HepG2 (cell line): ENCODE measurements around the gene SLC2A10. TPM values are rescaled to one million over a fixed set of nuclear protein-coding genes. Genes with fewer than 3 reads are reported as not detected.

Source experiments
- AGO1 ChIP-seq: fragments of 200-400 bp; formaldehyde crosslinking; IDR thresholded peaks from 2 replicates; pipeline ENCODE4 v1.6.1; 2017; ENCODE audit warnings: mild to moderate bottlenecking, low read depth, low read length, moderate library complexity; ENCODE audit not compliant: poor library complexity, severe bottlenecking
- ASH2L ChIP-seq: fragments of 300-600, 200-600 bp; sonication (generic); IDR thresholded peaks from 2 replicates; pipeline ENCODE4 v1.7.0; 2017; ENCODE audit warnings: low read depth, mild to moderate bottlenecking, moderate library complexity, mixed read lengths, low read length; ENCODE audit not compliant: insufficient read length
- ATF7-NPFF ChIP-seq: sonication (generic); formaldehyde crosslinking; IDR thresholded peaks from 2 replicates; pipeline ENCODE4 v1.8.1; 2023; ENCODE audit warnings: mild to moderate bottlenecking, low read depth, missing genetic modification reagents, moderate library complexity
- CC2D1A ChIP-seq: sonication (generic); formaldehyde crosslinking; IDR thresholded peaks from 2 replicates; pipeline ENCODE4 v1.8.1; 2023; ENCODE audit warnings: mild to moderate bottlenecking, missing genetic modification reagents
- CEBPB ChIP-seq: IDR thresholded peaks from 2 replicates; pipeline ENCODE4 v1.6.1; 2011; ENCODE audit warnings: low read depth, low read length, improper control_type of control experiment, borderline replicate concordance
- DR1 ChIP-seq: sonication (generic); formaldehyde crosslinking; IDR thresholded peaks from 2 replicates; pipeline ENCODE4 v1.8.0; 2021; ENCODE audit warnings: mild to moderate bottlenecking, missing genetic modification reagents, inconsistent platforms
- ESRRA ChIP-seq: sonication (generic); formaldehyde crosslinking; IDR thresholded peaks from 2 replicates; pipeline ENCODE4 v1.5.1; 2020; ENCODE audit warnings: mild to moderate bottlenecking, low read depth, missing genetic modification reagents
- EZH2 ChIP-seq: conservative IDR thresholded peaks from 2 replicates; pipeline ENCODE4 v1.6.1; 2012; ENCODE audit warnings: mild to moderate bottlenecking, low read depth, low read length, moderate library complexity
- HDAC1 ChIP-seq: sonication (generic); formaldehyde crosslinking; IDR thresholded peaks from 2 replicates; pipeline ENCODE4 v1.5.1; 2020; ENCODE audit warnings: mild to moderate bottlenecking, missing genetic modification reagents
- KLF15 ChIP-seq: sonication (generic); formaldehyde crosslinking; IDR thresholded peaks from 2 replicates; pipeline ENCODE4 v1.8.1; 2023; ENCODE audit warnings: borderline replicate concordance, mild to moderate bottlenecking, inconsistent platforms, missing genetic modification reagents, mixed read lengths
- NFE2L1 ChIP-seq: sonication (generic); formaldehyde crosslinking; IDR thresholded peaks from 2 replicates; pipeline ENCODE4 v1.4.0; 2020; ENCODE audit warnings: missing genetic modification reagents, mild to moderate bottlenecking, borderline replicate concordance
- NFYC ChIP-seq: IDR thresholded peaks from 2 replicates; pipeline ENCODE4 v1.6.1; 2016; ENCODE audit warnings: missing genetic modification reagents, missing compliant biosample characterization
- SMAD9 ChIP-seq: sonication (generic); formaldehyde crosslinking; IDR thresholded peaks from 2 replicates; pipeline ENCODE4 v1.5.1; 2020; ENCODE audit warnings: mild to moderate bottlenecking, missing genetic modification reagents
- SOX13 ChIP-seq, 3 experiments: fragments of 450-650 bp in 1 of 3; sonication (generic) in 1 of 3; formaldehyde crosslinking in 1 of 3; IDR thresholded peaks in 2 of 3; conservative IDR thresholded peaks in 1 of 3; 2 replicates each; pipeline versions ENCODE4 v1.5.0 to v1.6.1; 2016 to 2020; ENCODE audit warnings: antibody characterized with exemption in 1 of 3, mild to moderate bottlenecking in 1 of 3, missing compliant biosample characterization in 1 of 3, missing genetic modification reagents in 1 of 3, moderate library complexity in 1 of 3
- SOX6 ChIP-seq, 2 experiments: fragments of 450-650 bp in 1 of 2; sonication (generic) in 1 of 2; formaldehyde crosslinking in 1 of 2; IDR thresholded peaks; 2 replicates each; pipeline versions ENCODE4 v1.4.0 to v1.6.1; 2017 to 2020; ENCODE audit warnings: antibody characterized with exemption in 1 of 2, mild to moderate bottlenecking in 1 of 2, missing genetic modification reagents in 1 of 2
- SP2 ChIP-seq: sonication (generic); formaldehyde crosslinking; IDR thresholded peaks from 2 replicates; pipeline ENCODE4 v1.5.1; 2020; ENCODE audit warnings: mild to moderate bottlenecking, missing genetic modification reagents
- ZBTB3 ChIP-seq: sonication (generic); formaldehyde crosslinking; IDR thresholded peaks from 2 replicates; pipeline ENCODE4 v1.4.0; 2020; ENCODE audit warnings: low read depth, mild to moderate bottlenecking, moderate library complexity, missing genetic modification reagents, borderline replicate concordance
- ZBTB34 ChIP-seq: sonication (generic); formaldehyde crosslinking; IDR thresholded peaks from 2 replicates; pipeline ENCODE4 v1.8.0; 2022; ENCODE audit warnings: mild to moderate bottlenecking, missing genetic modification reagents
- ZNF17 ChIP-seq: sonication (generic); formaldehyde crosslinking; IDR thresholded peaks from 2 replicates; pipeline ENCODE4 v1.5.0; 2020; ENCODE audit warnings: mild to moderate bottlenecking, missing genetic modification reagents
- ZNF337 ChIP-seq: sonication (generic); formaldehyde crosslinking; IDR thresholded peaks from 2 replicates; pipeline ENCODE4 v1.5.1; 2020; ENCODE audit warnings: missing genetic modification reagents, low read depth, mild to moderate bottlenecking, borderline replicate concordance
- ZNF354B ChIP-seq: sonication (generic); formaldehyde crosslinking; IDR thresholded peaks from 2 replicates; pipeline ENCODE4 v1.8.0; 2022; ENCODE audit warnings: mild to moderate bottlenecking, missing genetic modification reagents
- ZNF576 ChIP-seq: sonication (generic); formaldehyde crosslinking; IDR thresholded peaks from 2 replicates; pipeline ENCODE4 v1.4.0; 2020; ENCODE audit warnings: mild to moderate bottlenecking, missing genetic modification reagents
- ZNF670 ChIP-seq: sonication (generic); formaldehyde crosslinking; IDR thresholded peaks from 2 replicates; pipeline ENCODE4 v1.8.0; 2022; ENCODE audit warnings: mild to moderate bottlenecking, missing genetic modification reagents, borderline replicate concordance
- polyA plus RNA-seq, 8 experiments: library from polyadenylated mRNA; depleted of rRNA in 3 of 8; stranded (reverse) in 7 of 8; unstranded in 1 of 8; fragments of >200 nt; fragmentation: Illumina TruSeq in 4 of 8; extraction: Trizol in 4 of 8; gene quantifications; 2 replicates each; pipeline versions ENCODE4 v1.2.1 to v1.2.3, GENCODE V29; 2011 to 2016; ENCODE audit warnings: low read depth in 4 of 8, missing spikeins in 1 of 8, mixed read lengths in 1 of 8; ENCODE audit not compliant: insufficient read depth in 1 of 8
- total RNA-seq, 5 experiments: library from RNA; depleted of rRNA; stranded (reverse); fragments of >200 nt; fragmentation: Illumina TruSeq; extraction: Trizol; gene quantifications; 2 replicates each; pipeline ENCODE4 v1.2.3, GENCODE V29; 2016; ENCODE audit warnings: low read depth in 1 of 5
- TF ChIP-seq, protein P1 (sequence below): conservative IDR thresholded peaks from 2 replicates; pipeline ENCODE4 v1.6.1; 2018; ENCODE audit warnings: missing genetic modification reagents
- TF ChIP-seq, protein P2 (sequence below): sonication (generic); formaldehyde crosslinking; IDR thresholded peaks from 2 replicates; pipeline ENCODE4 v1.5.0; 2020; ENCODE audit warnings: missing genetic modification reagents

SLC2A10 gene
- total and polyA plus RNA-seq, 2 of the 13 experiments (the other 11 are each of a cell fraction or from before 2014, with no cell fraction given) = 16.0 to 18.4 TPM

GRCh38 chr20:46666818-46667515, 42.5 kb upstream of the SLC2A10 start (continued):
- TF ChIP-seq, protein P1, sequence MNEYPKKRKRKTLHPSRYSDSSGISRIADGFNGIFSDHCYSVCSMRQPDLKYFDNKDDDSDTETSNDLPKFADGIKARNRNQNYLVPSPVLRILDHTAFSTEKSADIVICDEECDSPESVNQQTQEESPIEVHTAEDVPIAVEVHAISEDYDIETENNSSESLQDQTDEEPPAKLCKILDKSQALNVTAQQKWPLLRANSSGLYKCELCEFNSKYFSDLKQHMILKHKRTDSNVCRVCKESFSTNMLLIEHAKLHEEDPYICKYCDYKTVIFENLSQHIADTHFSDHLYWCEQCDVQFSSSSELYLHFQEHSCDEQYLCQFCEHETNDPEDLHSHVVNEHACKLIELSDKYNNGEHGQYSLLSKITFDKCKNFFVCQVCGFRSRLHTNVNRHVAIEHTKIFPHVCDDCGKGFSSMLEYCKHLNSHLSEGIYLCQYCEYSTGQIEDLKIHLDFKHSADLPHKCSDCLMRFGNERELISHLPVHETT = peak; percentile 90
- TF ChIP-seq, protein P2, sequence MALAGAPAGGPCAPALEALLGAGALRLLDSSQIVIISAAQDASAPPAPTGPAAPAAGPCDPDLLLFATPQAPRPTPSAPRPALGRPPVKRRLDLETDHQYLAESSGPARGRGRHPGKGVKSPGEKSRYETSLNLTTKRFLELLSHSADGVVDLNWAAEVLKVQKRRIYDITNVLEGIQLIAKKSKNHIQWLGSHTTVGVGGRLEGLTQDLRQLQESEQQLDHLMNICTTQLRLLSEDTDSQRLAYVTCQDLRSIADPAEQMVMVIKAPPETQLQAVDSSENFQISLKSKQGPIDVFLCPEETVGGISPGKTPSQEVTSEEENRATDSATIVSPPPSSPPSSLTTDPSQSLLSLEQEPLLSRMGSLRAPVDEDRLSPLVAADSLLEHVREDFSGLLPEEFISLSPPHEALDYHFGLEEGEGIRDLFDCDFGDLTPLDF (CRISPR knock-in tag) = no peak; the same call in 1 of the 2 replicates
- no peak for TF ChIP-seq NFE2L1 (CRISPR knock-in tag)
- TF ChIP-seq CEBPB = peak; percentile 100
- TF ChIP-seq ZBTB34 (CRISPR knock-in tag) = peak; percentile 98
- TF ChIP-seq ATF7-NPFF (CRISPR knock-in tag) = peak; percentile 86; the same call in 1 of the 2 replicates
- TF ChIP-seq ESRRA (CRISPR knock-in tag) = peak; percentile 100
- TF ChIP-seq ZNF354B (CRISPR knock-in tag) = peak; percentile 76; the same call in 1 of the 2 replicates
- TF ChIP-seq EZH2 = no peak
- no peak; the same call in 1 of the 2 replicates for TF ChIP-seq DR1 (CRISPR knock-in tag)
- TF ChIP-seq NFYC (CRISPR knock-in tag) = peak; percentile 49
- TF ChIP-seq ZNF17 (CRISPR knock-in tag) = no peak
- TF ChIP-seq ZNF670 (CRISPR knock-in tag) = peak; percentile 98
- TF ChIP-seq KLF15 = peak; percentile 94; the same call in 1 of the 2 replicates
- TF ChIP-seq ASH2L = peak; percentile 99
- TF ChIP-seq SOX13 (IDR thresholded peaks at IDR 0.05) = peak; percentile 100
- peak; percentile 20 to 100; a peak in 2 of 4 replicates for TF ChIP-seq SOX13 (CRISPR knock-in tag; conservative IDR thresholded peaks at IDR 0.05 in 1 of 2, IDR thresholded peaks at IDR 0.05 in 1 of 2)
- peak; percentile 100 for TF ChIP-seq HDAC1
- peak; percentile 98; the same call in 1 of the 2 replicates for TF ChIP-seq ZBTB3 (CRISPR knock-in tag)
- TF ChIP-seq SOX6 (IDR thresholded peaks at IDR 0.05) = no peak
- TF ChIP-seq SOX6 (CRISPR knock-in tag; IDR thresholded peaks at IDR 0.05) = peak; percentile 100
- TF ChIP-seq CC2D1A (CRISPR knock-in tag) = no peak; the same call in 1 of the 2 replicates
- no peak for TF ChIP-seq SMAD9 (CRISPR knock-in tag)
- TF ChIP-seq ZNF337 (CRISPR knock-in tag) = peak; percentile 95; the same call in 1 of the 2 replicates
- no peak for TF ChIP-seq AGO1
- no peak; the same call in 1 of the 2 replicates for TF ChIP-seq ZNF576 (CRISPR knock-in tag)
- no peak for TF ChIP-seq SP2 (CRISPR knock-in tag)
